Panc1 (cell line): Measurements from ENCODE around the gene SDK2. TPM values are rescaled to one million over a fixed set of nuclear protein-coding genes. Genes with fewer than 3 reads are reported as not detected.

ENCODE experiments used
- ATAC-seq: fragments of 200-7000 bp; cut with Tn5 transposase; 2 replicates; pipeline ENCODE4 v1.9.1; 2020; ENCODE audit warnings: mild to moderate bottlenecking, moderate library complexity
- BruUV-seq: library from RNA; stranded (reverse); fragments of 400-500 nt; replicated peaks from 2 replicates; lab custom pipeline; 2021; lab: Mats Ljungman, UMichigan
- CTCF ChIA-PET: fragments of 300-600 bp; sonication (Branson Sonifier 250); formaldehyde crosslinking; loops from one replicate; lab custom pipeline; 2022; ENCODE audit warnings: antibody characterized with exemption; lab: Charles Lee
- POLR2A ChIA-PET: fragments of 300-600 bp; sonication (Branson Sonifier 250); formaldehyde crosslinking; loops from one replicate; lab custom pipeline; 2022; ENCODE audit warnings: antibody characterized with exemption; lab: Charles Lee
- DNase-seq: peaks from one replicate; pipeline ENCODE4 v3.0.0-alpha.2; 2010; ENCODE audit warnings: low read depth, low spot score
- H3K27ac ChIP-seq: 2 replicates; pipeline ENCODE4 v1.5.1; 2011; ENCODE audit warnings: mild to moderate bottlenecking, low read length, inconsistent platforms
- H3K27me3 ChIP-seq: fragments of 200-500 bp; sonication (Bioruptor generic); 2 replicates; pipeline ENCODE4 v1.6.0; 2014; ENCODE audit warnings: low read length, inconsistent platforms; ENCODE audit not compliant: control insufficient read depth, insufficient read depth
- H3K36me3 ChIP-seq: fragments of 200-500 bp; sonication (Bioruptor generic); 2 replicates; pipeline ENCODE4 v1.5.1; 2014; ENCODE audit warnings: inconsistent platforms, mild to moderate bottlenecking, low read length, moderate library complexity; ENCODE audit not compliant: control insufficient read depth, insufficient read depth
- H3K4me1 ChIP-seq: 2 replicates; pipeline ENCODE4 v1.5.1; 2011; ENCODE audit warnings: inconsistent platforms, mild to moderate bottlenecking, low read length, moderate library complexity; ENCODE audit not compliant: control insufficient read depth, insufficient read depth
- H3K4me3 ChIP-seq, 2 experiments: 2 replicates each; pipeline ENCODE4 v1.5.1; 2011 to 2012; ENCODE audit warnings: low read depth in 2 of 2, low read length in 2 of 2, mild to moderate bottlenecking in 2 of 2, inconsistent platforms in 1 of 2, moderate library complexity in 1 of 2
- H3K9me3 ChIP-seq: fragments of 200-500 bp; sonication (Bioruptor generic); 2 replicates; pipeline ENCODE4 v1.5.1; 2014; ENCODE audit warnings: low read depth, mild to moderate bottlenecking, inconsistent platforms, low read length, moderate library complexity; ENCODE audit not compliant: control insufficient read depth, insufficient read depth
- POLR2AphosphoS5 ChIP-seq: IDR thresholded peaks from 2 replicates; pipeline ENCODE4 v1.6.1; 2012; ENCODE audit warnings: mild to moderate bottlenecking, low read depth, low read length, moderate library complexity
- REST ChIP-seq, 2 experiments: IDR thresholded peaks; 2 replicates each; pipeline ENCODE4 v1.6.1; 2011 to 2012; ENCODE audit warnings: low read depth in 2 of 2, control low read depth in 1 of 2, low read length in 1 of 2, mild to moderate bottlenecking in 1 of 2, moderate library complexity in 1 of 2; ENCODE audit not compliant: insufficient read depth in 1 of 2
- SIN3A ChIP-seq: IDR thresholded peaks from 2 replicates; pipeline ENCODE4 v1.6.1; 2012; ENCODE audit warnings: low read depth, mild to moderate bottlenecking, low read length, moderate library complexity, borderline replicate concordance; ENCODE audit not compliant: insufficient read depth
- TCF7L2 ChIP-seq: IDR thresholded peaks from 2 replicates; pipeline ENCODE4 v1.6.1; 2011; ENCODE audit warnings: mild to moderate bottlenecking, low read depth, low read length, inconsistent platforms
- in situ Hi-C: cut with HindIII; loops from 2 replicates; pipeline ENCODE4 v1.10.0; 2016; ENCODE audit warnings: low sequenced_read_pairs, low pct_unique_long_range_greater_than_20kb
- intact Hi-C: fragments of 100-400 bp; cut with micrococcal nuclease; formaldehyde crosslinking; loops from one replicate; pipeline ENCODE4 v1.10.0; 2022; ENCODE audit not compliant: unreplicated experiment
- total RNA-seq: library from RNA; stranded (reverse); gene quantifications from one replicate; pipeline ENCODE4 v1.2.1, GENCODE V29; 2021; ENCODE audit not compliant: unreplicated experiment
- TF ChIP-seq, protein P1 (sequence below): fragments of 450-650 bp; IDR thresholded peaks from 2 replicates; pipeline ENCODE4 v1.5.1; 2017; ENCODE audit warnings: mild to moderate bottlenecking

The SDK2 gene
- total RNA-seq, 1 experiment from 2014 or later: 0.41 TPM

DNA sequence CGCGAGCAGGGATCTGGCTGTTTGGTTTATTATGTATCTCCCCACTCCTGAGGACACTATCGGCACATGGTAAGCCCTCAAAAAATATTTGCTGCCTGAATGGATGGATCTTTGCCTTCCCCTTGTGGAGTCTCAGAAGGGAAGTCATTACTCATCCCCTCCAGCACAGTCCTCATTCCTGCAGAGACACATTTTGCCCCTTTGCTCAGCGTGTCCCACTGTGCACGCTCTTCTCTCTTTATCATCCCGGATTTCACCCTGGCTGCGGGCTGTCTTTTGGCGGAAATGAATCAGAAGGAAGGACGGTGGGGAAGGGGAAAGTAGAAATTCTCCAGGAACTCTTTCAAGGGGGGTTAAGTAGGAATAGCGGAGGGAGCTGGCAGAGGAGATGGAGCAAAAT lies 207.3 kb downstream of the SDK2 start:
- ATAC-seq (no peak), DNase-seq (no peak)
- BruUV-seq: no TSS peak
- intact Hi-C loops (no loop called here), in situ Hi-C loops (no loop called here)
- no peak for TF ChIP-seq SIN3A
- TF ChIP-seq, protein P1, sequence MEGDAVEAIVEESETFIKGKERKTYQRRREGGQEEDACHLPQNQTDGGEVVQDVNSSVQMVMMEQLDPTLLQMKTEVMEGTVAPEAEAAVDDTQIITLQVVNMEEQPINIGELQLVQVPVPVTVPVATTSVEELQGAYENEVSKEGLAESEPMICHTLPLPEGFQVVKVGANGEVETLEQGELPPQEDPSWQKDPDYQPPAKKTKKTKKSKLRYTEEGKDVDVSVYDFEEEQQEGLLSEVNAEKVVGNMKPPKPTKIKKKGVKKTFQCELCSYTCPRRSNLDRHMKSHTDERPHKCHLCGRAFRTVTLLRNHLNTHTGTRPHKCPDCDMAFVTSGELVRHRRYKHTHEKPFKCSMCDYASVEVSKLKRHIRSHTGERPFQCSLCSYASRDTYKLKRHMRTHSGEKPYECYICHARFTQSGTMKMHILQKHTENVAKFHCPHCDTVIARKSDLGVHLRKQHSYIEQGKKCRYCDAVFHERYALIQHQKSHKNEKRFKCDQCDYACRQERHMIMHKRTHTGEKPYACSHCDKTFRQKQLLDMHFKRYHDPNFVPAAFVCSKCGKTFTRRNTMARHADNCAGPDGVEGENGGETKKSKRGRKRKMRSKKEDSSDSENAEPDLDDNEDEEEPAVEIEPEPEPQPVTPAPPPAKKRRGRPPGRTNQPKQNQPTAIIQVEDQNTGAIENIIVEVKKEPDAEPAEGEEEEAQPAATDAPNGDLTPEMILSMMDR: no peak
- Histone ChIP-seq H3K4me3 (no peak overlapping the region), H3K4me1 (no peaks in the 10 kb centered on the region), H3K9me3 (no peaks in the 10 kb centered on the region), H3K27me3 (peaks cover 4% of the 10 kb centered on the region; the same call in 1 of the 2 replicates), H3K27ac (no peak overlapping the region), H3K36me3 (no peaks in the 10 kb centered on the region)
- ChIA-PET POLR2A (no interaction called here), CTCF (no interaction called here)

- Histone ChIP-seq H3K27me3 (peaks cover 8% of the 10 kb centered on the region), H3K36me3 (no peaks in the 10 kb centered on the region), H3K4me1 (no peaks in the 10 kb centered on the region), H3K27ac (no peak overlapping the region), H3K4me3 (no peak overlapping the region), H3K9me3 (no peaks in the 10 kb centered on the region)
- ChIA-PET POLR2A (interaction anchor here (0.6 kb wide), 1 partner anchor 59 kb away, joined by 3 read pairs; no protein-coding TSS in a partner anchor), CTCF (no interaction called here)
- TF ChIP-seq, protein P1: no peak
- TF ChIP-seq SIN3A: no peak
- TF ChIP-seq TCF7L2: no peak
- TF ChIP-seq POLR2AphosphoS5: no peak
- TF ChIP-seq REST (IDR thresholded peaks at IDR 0.05; ENCODE audit: insufficient read depth in 1 of 2, low read depth in 2 of 2, low read length in 1 of 2): no peak
- BruUV-seq: no TSS peak
- ATAC-seq (no peak), DNase-seq (no peak)
- in situ Hi-C loops: no loop called here
- intact Hi-C loops: no loop called here
These were observed 208.8 kb downstream of the SDK2 start for GRCh38 chr17:73435412-73435811.
